Measurements from ENCODE around the gene CTNND2.

CTNND2 gene

GRCh38 chr5:11724940-11725339 is 179.3 kb downstream of the CTNND2 start:
- Histone ChIP-seq H3K27ac (no peak overlapping the region), H3K9ac (no peak overlapping the region), H3K4me1 (ENCODE audit: low read depth, poor library complexity, severe bottlenecking) (no peaks in the 10 kb centered on the region), H3K4me3 (IDR thresholded peaks at IDR 0.05; ENCODE audit: insufficient read depth, low read depth, low read length) (no peak overlapping the region), H3K36me3 (ENCODE audit: insufficient read depth) (no peaks in the 10 kb centered on the region), H4K20me1 (ENCODE audit: insufficient read depth) (no peaks in the 10 kb centered on the region), H3K27me3 (ENCODE audit: insufficient read depth, low read depth) (no peaks in the 10 kb centered on the region), H3K4me2 (no peak overlapping the region), H3K79me2 (ENCODE audit: insufficient read depth, low read depth) (no peaks in the 10 kb centered on the region), H2AFZ (ENCODE audit: low read depth) (no peak overlapping the region)
- TF ChIP-seq CTCF (conservative IDR thresholded peaks at IDR 0.05; ENCODE audit: low read depth, low read length), result no peak

GRCh38 chr5:11719888-11720481 is 184.3 kb downstream of the CTNND2 start:
- TF ChIP-seq CTCF (conservative IDR thresholded peaks at IDR 0.05; ENCODE audit: low read depth, low read length), result peak; percentile 48
- H3K4me3 ChIP-seq (IDR thresholded peaks at IDR 0.05; ENCODE audit: insufficient read depth, low read depth, low read length), result no peak overlapping the region
- no peaks in the 10 kb centered on the region for H3K27me3 ChIP-seq (ENCODE audit: insufficient read depth, low read depth)
- no peaks in the 10 kb centered on the region for H3K36me3 ChIP-seq (ENCODE audit: insufficient read depth)
- no peak overlapping the region for H3K9ac ChIP-seq
- no peaks in the 10 kb centered on the region for H3K4me1 ChIP-seq (ENCODE audit: low read depth, poor library complexity, severe bottlenecking)
- no peaks in the 10 kb centered on the region for H3K79me2 ChIP-seq (ENCODE audit: insufficient read depth, low read depth)
- no peaks in the 10 kb centered on the region for H4K20me1 ChIP-seq (ENCODE audit: insufficient read depth)
- H3K4me2 ChIP-seq, result no peak overlapping the region
- H2AFZ ChIP-seq (ENCODE audit: low read depth), result no peak overlapping the region
- H3K27ac ChIP-seq, result no peak overlapping the region

- H3K27me3 ChIP-seq (ENCODE audit: insufficient read depth, low read depth), result no peaks in the 10 kb centered on the region
- no peaks in the 10 kb centered on the region for H3K4me1 ChIP-seq (ENCODE audit: low read depth, poor library complexity, severe bottlenecking)
- H3K27ac ChIP-seq, result no peak overlapping the region
- H3K36me3 ChIP-seq (ENCODE audit: insufficient read depth), result no peaks in the 10 kb centered on the region
- no peak overlapping the region for H3K4me2 ChIP-seq
- no peaks in the 10 kb centered on the region for H3K79me2 ChIP-seq (ENCODE audit: insufficient read depth, low read depth)
- no peak overlapping the region for H3K4me3 ChIP-seq (IDR thresholded peaks at IDR 0.05; ENCODE audit: insufficient read depth, low read depth, low read length)
- no peak for TF ChIP-seq CTCF (conservative IDR thresholded peaks at IDR 0.05; ENCODE audit: low read depth, low read length)
- H3K9ac ChIP-seq, result no peak overlapping the region
- no peak overlapping the region for H2AFZ ChIP-seq (ENCODE audit: low read depth)
- H4K20me1 ChIP-seq (ENCODE audit: insufficient read depth), result no peaks in the 10 kb centered on the region
Observed at GRCh38 chr5:11715461-11716196, 188.6 kb downstream of the CTNND2 start.

GRCh38 chr5:11711932-11712331 is 192.3 kb downstream of the CTNND2 start:
- no peaks in the 10 kb centered on the region for H3K27me3 ChIP-seq (ENCODE audit: insufficient read depth, low read depth)
- H3K36me3 ChIP-seq (ENCODE audit: insufficient read depth), result no peaks in the 10 kb centered on the region
- H3K27ac ChIP-seq, result no peak overlapping the region
- no peaks in the 10 kb centered on the region for H4K20me1 ChIP-seq (ENCODE audit: insufficient read depth)
- no peak overlapping the region for H2AFZ ChIP-seq (ENCODE audit: low read depth)
- H3K4me3 ChIP-seq (IDR thresholded peaks at IDR 0.05; ENCODE audit: insufficient read depth, low read depth, low read length), result no peak overlapping the region
- H3K4me2 ChIP-seq, result no peak overlapping the region
- TF ChIP-seq CTCF (conservative IDR thresholded peaks at IDR 0.05; ENCODE audit: low read depth, low read length), result no peak
- H3K4me1 ChIP-seq (ENCODE audit: low read depth, poor library complexity, severe bottlenecking), result no peaks in the 10 kb centered on the region
- no peaks in the 10 kb centered on the region for H3K79me2 ChIP-seq (ENCODE audit: insufficient read depth, low read depth)
- no peak overlapping the region for H3K9ac ChIP-seq

All from KMS-11 (cell line).